ENCODE results near the gene CHAD. TPM values are rescaled to one million over a fixed set of nuclear protein-coding genes. Genes with fewer than 3 reads are reported as not detected.

CHAD gene
- polyA plus RNA-seq, 1 of the 3 experiments (the other 2 are of a cell fraction) = not detected

- 60% methylated on average over 4 of the region's 4 CpGs for WGBS (ENCODE audit: low lambda C conversion rate)
- Histone ChIP-seq H3K9me3 (no peaks in the 10 kb centered on the region), H3F3A (replicated peaks; ENCODE audit: insufficient read depth) (peaks cover 1% of the 10 kb centered on the region), H3K36me3 (replicated peaks in 1 of 2; ENCODE audit: control insufficient read depth in 1 of 2, insufficient read depth in 2 of 2, low read length in 1 of 2) (no peaks in the 10 kb centered on the region), H3K27me3 (ENCODE audit: insufficient read depth) (no peaks in the 10 kb centered on the region), H3K4me1 (ENCODE audit: control insufficient read depth in 1 of 2, insufficient read depth in 2 of 2, low read depth in 1 of 2, low read length in 1 of 2) (peaks cover 0 to 5% of the 10 kb centered on the region in 2 experiments; a peak in 1 of 4 replicates), H3K9me2 (no peaks in the 10 kb centered on the region), H3K4me3 (ENCODE audit: low read depth in 2 of 2, low read length in 1 of 2) (no peak overlapping the region), H4K20me1 (ENCODE audit: insufficient read depth) (no peaks in the 10 kb centered on the region), H2AFZ (ENCODE audit: low read depth) (no peak overlapping the region), H3K4me2 (no peak overlapping the region), H3K79me2 (ENCODE audit: insufficient read depth) (peaks cover 13% of the 10 kb centered on the region), H3K9ac (no peak overlapping the region), H3K27ac (ENCODE audit: low read depth in 2 of 2, low read length in 1 of 2) (no peak overlapping the region)
- no peak for DNase-seq
- CTCF ChIA-PET = interaction anchor here (1.1 to 6.6 kb wide), 9 partner anchors 10 to 159 kb away, joined by 3 to 33 read pairs (median 4); partner anchors contain the start of genes LRRC59, RSAD1 and XYLT2
- POLR2A ChIA-PET = no interaction called here
- no peak for TF ChIP-seq EZH2phosphoT487 (IDR thresholded peaks at IDR 0.05; ENCODE audit: borderline replicate concordance, low read depth)
- TF ChIP-seq POLR2AphosphoS5 (IDR thresholded peaks at IDR 0.05; ENCODE audit: low read depth, low read length) = no peak
- TF ChIP-seq TAF1 (IDR thresholded peaks at IDR 0.05; ENCODE audit: borderline replicate concordance, low read depth, low read length) = no peak
- TF ChIP-seq ELF1 (IDR thresholded peaks at IDR 0.05) = no peak
- TF ChIP-seq FOXM1 (IDR thresholded peaks at IDR 0.05; ENCODE audit: low read depth) = no peak
- no peak for TF ChIP-seq JUND (IDR thresholded peaks at IDR 0.05)
- TF ChIP-seq MEF2A (IDR thresholded peaks at IDR 0.05; ENCODE audit: borderline replicate concordance, low read depth) = no peak
- no peak for TF ChIP-seq REST (IDR thresholded peaks at IDR 0.05; ENCODE audit: low read depth, low read length)
- no peak for TF ChIP-seq CHD2 (IDR thresholded peaks at IDR 0.05; ENCODE audit: low read length, partially characterized antibody)
- no peak for TF ChIP-seq RAD21 (IDR thresholded peaks at IDR 0.05; ENCODE audit: low read length)
- TF ChIP-seq EP300 (IDR thresholded peaks at IDR 0.05; ENCODE audit: borderline replicate concordance in 1 of 2, low read depth in 1 of 2, low read length in 1 of 2) = no peak
- TF ChIP-seq FOXJ3 (CRISPR knock-in tag; IDR thresholded peaks at IDR 0.05) = no peak
Measured at GRCh38 chr17:50432125-50432762, 36.4 kb downstream of the CHAD start.
